ENCODE data around the gene CEMIP. TPM values are rescaled to one million over a fixed set of nuclear protein-coding genes. Genes with fewer than 3 reads are reported as not detected.
A peak's percentile ranks its signal among the peaks of the same experiment; 100 is the strongest.

The CEMIP gene
- total and polyA plus RNA-seq, 10 of the 15 experiments (the other 5 are each of a cell fraction or from before 2014, with no cell fraction given) = 0.01 to 0.44 (median 0.16) TPM; not detected in 6

GRCh38 chr15:80999623-81000036 is 220.5 kb downstream of the CEMIP start (continued):
- no peak for TF ChIP-seq CEBPZ (IDR thresholded peaks at IDR 0.05; ENCODE audit: low read depth, low read length)
- no peak for TF ChIP-seq STAT3 (IDR thresholded peaks at IDR 0.05; ENCODE audit: low read depth, low read length)
- peak; percentile 91 for TF ChIP-seq RUNX3 (IDR thresholded peaks at IDR 0.05; ENCODE audit: low read length)
- no peak for TF ChIP-seq BRCA1 (IDR thresholded peaks at IDR 0.05; ENCODE audit: low read depth, low read length)
- TF ChIP-seq JUND (IDR thresholded peaks at IDR 0.05; ENCODE audit: low read depth, low read length) = no peak
- TF ChIP-seq ZNF207 (IDR thresholded peaks at IDR 0.05; ENCODE audit: borderline replicate concordance) = no peak
- TF ChIP-seq MTA3 (IDR thresholded peaks at IDR 0.05; ENCODE audit: borderline replicate concordance, low read length) = peak; percentile 27; the same call in 1 of the 2 replicates
- TF ChIP-seq ZBED1 (IDR thresholded peaks at IDR 0.05; ENCODE audit: borderline replicate concordance) = peak; percentile 50; the same call in 1 of the 2 replicates
- peak; percentile 88; the same call in 1 of the 2 replicates for TF ChIP-seq TCF3 (IDR thresholded peaks at IDR 0.05; ENCODE audit: borderline replicate concordance, insufficient read depth, low read depth, low read length)
- TF ChIP-seq RELB (IDR thresholded peaks at IDR 0.05; ENCODE audit: low read depth) = no peak
- peak; percentile 13; the same call in 1 of the 2 replicates for TF ChIP-seq NBN (IDR thresholded peaks at IDR 0.05)
- TF ChIP-seq USF2 (IDR thresholded peaks at IDR 0.05; ENCODE audit: borderline replicate concordance, low read depth, low read length) = no peak
- no peak for TF ChIP-seq ASH2L (IDR thresholded peaks at IDR 0.05; ENCODE audit: borderline replicate concordance, low read depth)
- no peak for TF ChIP-seq KLF5 (IDR thresholded peaks at IDR 0.05; ENCODE audit: partially characterized antibody)
- TF ChIP-seq YBX1 (IDR thresholded peaks at IDR 0.05) = no peak
- no peak for TF ChIP-seq TBL1XR1 (IDR thresholded peaks at IDR 0.05; ENCODE audit: low read depth, low read length)
- TF ChIP-seq MTA2 (IDR thresholded peaks at IDR 0.05; ENCODE audit: low read depth) = peak; percentile 33; the same call in 1 of the 2 replicates
- TF ChIP-seq DPF2 (IDR thresholded peaks at IDR 0.05) = peak; percentile 12; the same call in 1 of the 2 replicates
- no peak for TF ChIP-seq E2F8 (IDR thresholded peaks at IDR 0.05; ENCODE audit: low read depth, partially characterized antibody)
- no peak for TF ChIP-seq POLR2AphosphoS2 (IDR thresholded peaks at IDR 0.05; ENCODE audit: low read depth, low read length)
- no peak for TF ChIP-seq FOS (IDR thresholded peaks at IDR 0.05; ENCODE audit: borderline replicate concordance, extremely low read depth, insufficient read length)
- no peak for TF ChIP-seq RAD51 (IDR thresholded peaks at IDR 0.05)
- peak; percentile 29; the same call in 1 of the 2 replicates for TF ChIP-seq GABPA (IDR thresholded peaks at IDR 0.05; ENCODE audit: low read depth)
- TF ChIP-seq MEF2A (IDR thresholded peaks at IDR 0.05; ENCODE audit: insufficient read depth, low read depth, low read length) = no peak
- TF ChIP-seq CBX3 (IDR thresholded peaks at IDR 0.05; ENCODE audit: borderline replicate concordance, low read depth) = no peak

Measured in GM12878 (cell line).